Sigmoid colon (tissue), 7 donors: ENCODE data around the gene TJAP1. TPM values are rescaled to one million over a fixed set of nuclear protein-coding genes. Genes with fewer than 3 reads are reported as not detected.

Experiments used
- DNase-seq: peaks from one replicate; pipeline ENCODE4 v3.0.0-alpha.2; 2019
- H3K27ac ChIP-seq, 4 donors: fragments of 200-600 bp; sonication (generic); one replicate each; pipeline ENCODE4 v1.5.1; 2016 to 2019; ENCODE audit warnings: mild to moderate bottlenecking in 1 of 4
- H3K27me3 ChIP-seq, 3 donors: fragments of 200-600 bp; sonication (generic); one replicate each; pipeline ENCODE4 v1.5.1; 2019; ENCODE audit warnings: mild to moderate bottlenecking in 1 of 3
- H3K36me3 ChIP-seq, 4 donors: fragments of 200-600 bp; sonication (generic); one replicate each; pipeline ENCODE4 v1.5.1; 2016 to 2019
- H3K4me1 ChIP-seq, 4 donors: fragments of 200-600 bp; sonication (generic); one replicate each; pipeline ENCODE4 v1.5.1; 2017 to 2019
- H3K4me3 ChIP-seq, 4 donors: fragments of 200-600 bp; sonication (generic); one replicate each; pipeline ENCODE4 v1.5.1; 2017 to 2019; ENCODE audit warnings: mild to moderate bottlenecking in 2 of 4, moderate library complexity in 1 of 4
- H3K9me3 ChIP-seq, 4 donors: fragments of 200-600 bp in 3 of 4; sonication (generic) in 3 of 4; one replicate each; pipeline versions ENCODE4 v1.5.1 to v1.6.1; 2013 to 2019
- EP300 ChIP-seq, 4 donors: sonication (generic); formaldehyde crosslinking; IDR thresholded peaks; one replicate each; pipeline ENCODE4 v1.6.1; 2017; ENCODE audit warnings: antibody characterized with exemption in 4 of 4
- POLR2A ChIP-seq, 2 donors: fragments of 450-650 bp; IDR thresholded peaks; one replicate each; pipeline ENCODE4 v1.6.1; 2016; ENCODE audit warnings: antibody characterized with exemption in 2 of 2, mild to moderate bottlenecking in 2 of 2, moderate library complexity in 2 of 2
- POLR2AphosphoS5 ChIP-seq, 4 donors: sonication (generic); formaldehyde crosslinking; IDR thresholded peaks; one replicate each; pipeline ENCODE4 v1.6.1; 2017; ENCODE audit warnings: antibody characterized with exemption in 4 of 4
- WGBS, 2 donors: extraction: QIAGEN DNeasy Blood & Tissue Kit; methylation state at CpG; one replicate each; pipeline ENCODE4 v1.1.7; 2013; 5-methylcytosine and 5-hydroxymethylcytosine counted together
- intact Hi-C: fragments of 100-400 bp; cut with DNase I; formaldehyde crosslinking; loops from one replicate; pipeline ENCODE4 v1.15.1; 2023
- polyA plus RNA-seq, 3 donors: library from polyadenylated mRNA; stranded (reverse); fragments of 200-250 nt; gene quantifications; one replicate each; pipeline ENCODE4 v1.2.3, GENCODE V29; 2013
- total RNA-seq, 4 donors: library from RNA; depleted of rRNA; stranded (reverse); fragments of >200 nt; gene quantifications; one replicate each; pipeline ENCODE4 v1.1.0, GENCODE V29; 2016
- TF ChIP-seq, protein P1 (sequence below), 4 experiments: fragments of 450-650 bp in 3 of 4; fragments of 200-600 bp in 1 of 4; IDR thresholded peaks; one replicate each; pipeline ENCODE4 v1.5.1; 2016 to 2019; ENCODE audit warnings: antibody characterized with exemption in 4 of 4, mild to moderate bottlenecking in 3 of 4, moderate library complexity in 2 of 4
- donor health status: healthy with polysubstance abuse.
- donor health status: Bipolar disorder and iron deficiency.
- donor health status: healthy.

The TJAP1 gene
- total and polyA plus RNA-seq, 7 donors = 3.0 to 27.1 (median 20.0) TPM

DNA sequence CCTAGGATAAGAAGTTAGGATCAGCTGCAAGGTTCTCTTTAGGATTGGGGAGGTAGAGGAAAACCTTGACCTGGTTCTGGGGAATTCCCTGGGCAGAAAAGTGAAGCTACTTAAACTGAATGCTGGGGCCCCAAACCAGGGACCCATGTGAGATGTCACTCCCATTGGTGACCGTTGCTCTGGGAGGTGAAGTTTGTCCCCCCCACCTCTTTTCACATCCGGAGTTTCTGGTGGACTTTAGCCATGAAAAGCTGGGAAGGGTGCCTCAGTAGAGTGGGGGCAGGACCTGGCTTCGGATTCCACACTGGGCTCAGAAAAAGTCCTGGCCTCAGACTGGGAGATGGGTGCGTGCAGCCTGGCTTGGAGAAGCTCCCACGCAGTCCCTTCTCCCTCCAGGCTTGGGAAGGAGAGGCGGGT, 13.2 kb downstream of the TJAP1 start:
- WGBS, 2 donors = 75 to 81% methylated on average over 6 of the region's 6 CpGs
- intact Hi-C loops = no loop called here
- no peak overlapping the region for H3K27ac ChIP-seq

DNA sequence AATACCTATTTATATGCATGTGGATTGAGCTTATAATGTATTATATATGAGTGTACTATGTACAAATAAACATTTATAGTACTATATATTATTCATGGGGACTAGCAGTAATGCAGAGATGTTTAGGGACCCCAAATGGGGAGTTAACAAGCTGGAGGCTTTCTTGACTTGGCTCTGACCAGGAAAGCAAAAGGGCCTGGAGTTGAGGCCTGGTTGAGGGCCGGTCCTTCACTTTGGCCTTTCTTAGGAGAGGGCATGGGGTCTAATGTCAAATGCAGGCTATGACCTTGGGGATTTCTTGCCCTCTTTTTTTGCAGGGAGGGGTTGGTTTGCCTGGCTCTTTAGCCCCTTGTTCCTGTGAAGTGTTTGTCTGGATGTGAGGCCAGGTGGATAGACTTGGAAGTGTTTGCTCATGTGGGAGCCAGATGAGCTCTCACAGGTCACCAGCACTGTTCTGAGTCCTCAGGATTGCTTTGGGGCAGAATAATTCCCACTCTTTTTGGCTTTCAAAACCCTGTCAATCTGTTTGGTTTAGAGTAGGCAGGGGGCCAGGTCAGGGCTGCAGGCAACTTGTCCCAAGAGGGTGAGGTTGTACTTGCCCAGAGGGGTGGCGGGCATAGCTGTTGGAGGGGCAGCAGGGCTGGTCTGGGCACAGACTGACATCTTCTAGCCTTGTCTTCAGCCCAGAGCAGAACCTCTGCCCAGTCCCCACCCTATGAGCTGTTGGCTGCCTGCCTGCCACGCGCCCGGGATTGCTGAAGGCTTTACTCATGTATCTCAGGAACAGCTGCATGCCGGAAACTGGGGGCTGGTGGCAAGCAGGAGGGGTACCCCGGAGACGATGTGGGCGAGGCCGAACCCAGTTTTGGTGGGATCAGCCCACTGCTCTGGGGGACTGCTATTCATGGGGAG, 14.6 kb downstream of the TJAP1 start:
- WGBS, 2 donors = 22 to 56% methylated on average over 10 of the region's 10 CpGs
- H3K4me1 ChIP-seq = peaks cover 0 to 59% (median 49%) of the 10 kb centered on the region in 4 donors
- no peaks in the 10 kb centered on the region for H3K27me3 ChIP-seq
- no peaks in the 10 kb centered on the region for H3K9me3 ChIP-seq
- no peak for TF ChIP-seq POLR2A (IDR thresholded peaks at IDR 0.05)
- peak in 1 of 4 donors; percentile 12 for TF ChIP-seq POLR2AphosphoS5 (IDR thresholded peaks at IDR 0.05)
- peak overlapping the region; percentile 57 to 72 (median 68) for H3K27ac ChIP-seq
- intact Hi-C loops = no loop called here
- peak; percentile 88 for DNase-seq
- no peak overlapping the region for H3K4me3 ChIP-seq
- H3K36me3 ChIP-seq = peaks cover 0 to 5% (median 0%) of the 10 kb centered on the region in 4 donors

More for the DNA sequence above, 13.2 kb downstream of the TJAP1 start:
- TF ChIP-seq, protein P1, sequence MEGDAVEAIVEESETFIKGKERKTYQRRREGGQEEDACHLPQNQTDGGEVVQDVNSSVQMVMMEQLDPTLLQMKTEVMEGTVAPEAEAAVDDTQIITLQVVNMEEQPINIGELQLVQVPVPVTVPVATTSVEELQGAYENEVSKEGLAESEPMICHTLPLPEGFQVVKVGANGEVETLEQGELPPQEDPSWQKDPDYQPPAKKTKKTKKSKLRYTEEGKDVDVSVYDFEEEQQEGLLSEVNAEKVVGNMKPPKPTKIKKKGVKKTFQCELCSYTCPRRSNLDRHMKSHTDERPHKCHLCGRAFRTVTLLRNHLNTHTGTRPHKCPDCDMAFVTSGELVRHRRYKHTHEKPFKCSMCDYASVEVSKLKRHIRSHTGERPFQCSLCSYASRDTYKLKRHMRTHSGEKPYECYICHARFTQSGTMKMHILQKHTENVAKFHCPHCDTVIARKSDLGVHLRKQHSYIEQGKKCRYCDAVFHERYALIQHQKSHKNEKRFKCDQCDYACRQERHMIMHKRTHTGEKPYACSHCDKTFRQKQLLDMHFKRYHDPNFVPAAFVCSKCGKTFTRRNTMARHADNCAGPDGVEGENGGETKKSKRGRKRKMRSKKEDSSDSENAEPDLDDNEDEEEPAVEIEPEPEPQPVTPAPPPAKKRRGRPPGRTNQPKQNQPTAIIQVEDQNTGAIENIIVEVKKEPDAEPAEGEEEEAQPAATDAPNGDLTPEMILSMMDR (IDR thresholded peaks at IDR 0.05) = no peak
- no peak for TF ChIP-seq EP300 (IDR thresholded peaks at IDR 0.05)
- TF ChIP-seq POLR2A (IDR thresholded peaks at IDR 0.05) = no peak
- TF ChIP-seq POLR2AphosphoS5 (IDR thresholded peaks at IDR 0.05) = no peak
- no peak overlapping the region for H3K4me3 ChIP-seq
- DNase-seq = no peak
- no peaks in the 10 kb centered on the region for H3K9me3 ChIP-seq
- H3K27me3 ChIP-seq = no peaks in the 10 kb centered on the region
- peaks cover 0 to 10% (median 0%) of the 10 kb centered on the region in 4 donors for H3K36me3 ChIP-seq
- H3K4me1 ChIP-seq = peaks cover 0 to 45% (median 34%) of the 10 kb centered on the region in 4 donors

DNA sequence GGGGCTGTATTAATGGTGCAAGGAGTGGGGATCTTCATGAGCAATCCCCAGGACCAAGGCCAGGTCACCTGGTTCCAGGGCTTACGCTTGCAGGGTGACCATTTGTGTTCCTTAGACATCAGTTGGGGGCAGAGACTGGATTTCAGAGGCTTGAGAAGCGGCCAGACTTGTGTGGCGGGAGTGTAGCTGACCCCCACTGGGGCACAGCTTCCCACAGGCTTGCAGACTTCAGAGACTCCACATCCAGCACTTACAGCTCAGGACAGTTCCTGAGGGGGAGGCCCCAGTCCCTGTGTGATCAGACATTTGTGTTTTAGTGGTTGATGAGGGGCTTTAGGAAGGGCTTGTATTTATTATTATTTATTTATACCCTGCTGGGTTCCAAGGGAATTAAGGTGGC, 15.3 kb downstream of the TJAP1 start:
- no peaks in the 10 kb centered on the region for H3K27me3 ChIP-seq
- H3K36me3 ChIP-seq = peaks cover 0 to 6% (median 0%) of the 10 kb centered on the region in 4 donors
- no peak for TF ChIP-seq POLR2A (IDR thresholded peaks at IDR 0.05)
- TF ChIP-seq, protein P1 (IDR thresholded peaks at IDR 0.05) = no peak
- no peak for TF ChIP-seq EP300 (IDR thresholded peaks at IDR 0.05)
- no peak for TF ChIP-seq POLR2AphosphoS5 (IDR thresholded peaks at IDR 0.05)
- H3K4me1 ChIP-seq = peaks cover 0 to 65% (median 52%) of the 10 kb centered on the region in 4 donors
- no peaks in the 10 kb centered on the region for H3K9me3 ChIP-seq
- DNase-seq = no peak
- peak overlapping the region; percentile 57 to 72 (median 68) for H3K27ac ChIP-seq
- no peak overlapping the region for H3K4me3 ChIP-seq
- WGBS, 2 donors = 77 to 78% methylated on average over 3 of the region's 3 CpGs
- intact Hi-C loops = no loop called here

DNA sequence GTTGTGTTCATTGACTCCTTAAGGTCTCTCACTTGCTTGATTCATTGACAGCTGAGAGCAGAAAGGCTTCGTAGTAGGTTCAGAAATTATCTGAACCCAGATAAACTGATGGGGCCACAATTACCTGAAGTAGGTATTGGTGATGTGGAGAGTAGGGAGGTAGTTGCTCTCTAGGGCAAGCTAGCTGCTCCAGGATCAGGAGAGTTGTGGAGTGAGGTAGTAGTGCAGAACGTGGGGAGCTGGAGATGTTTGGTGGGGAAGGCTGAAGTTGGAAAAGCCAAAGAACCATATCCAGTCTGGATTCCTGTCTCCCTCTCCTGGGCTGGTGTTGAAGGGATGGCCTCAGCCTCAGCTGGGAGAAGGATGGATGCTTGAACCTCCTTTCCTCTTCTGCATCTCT, 15.9 kb downstream of the TJAP1 start:
- 91 to 92% methylated on average over 2 of the region's 2 CpGs for WGBS, 2 donors
- TF ChIP-seq EP300 (IDR thresholded peaks at IDR 0.05) = no peak
- TF ChIP-seq, protein P1 (IDR thresholded peaks at IDR 0.05) = no peak
- no peak for TF ChIP-seq POLR2AphosphoS5 (IDR thresholded peaks at IDR 0.05)
- TF ChIP-seq POLR2A (IDR thresholded peaks at IDR 0.05) = no peak
- Histone ChIP-seq H3K9me3 (no peaks in the 10 kb centered on the region), H3K4me3 (no peak overlapping the region), H3K27ac (peak overlapping the region in 2 of 4 donors; percentile 68 to 72), H3K36me3 (peaks cover 2 to 12% (median 2%) of the 10 kb centered on the region in 4 donors), H3K4me1 (peaks cover 0 to 65% (median 52%) of the 10 kb centered on the region in 4 donors), H3K27me3 (no peaks in the 10 kb centered on the region)
- intact Hi-C loops = no loop called here
- no peak for DNase-seq

DNA sequence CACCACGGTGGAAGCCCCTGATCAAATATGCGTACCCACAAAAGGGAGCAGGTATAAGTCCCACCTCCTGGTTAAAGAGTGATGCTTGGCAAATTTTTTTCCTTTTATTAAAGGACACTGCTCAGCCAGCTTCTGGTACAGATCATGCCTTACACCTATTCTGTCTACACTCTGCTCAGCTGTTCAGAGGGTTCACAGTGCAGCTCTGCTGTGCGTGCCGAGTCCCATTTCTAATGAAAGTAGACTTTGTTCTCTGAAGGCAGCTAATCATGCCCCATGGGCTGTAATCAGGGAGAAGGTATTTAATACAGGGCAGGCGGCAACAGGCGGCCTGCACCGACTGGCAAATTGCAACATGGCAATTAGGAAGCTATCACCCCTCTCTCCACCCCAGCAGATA, 16.5 kb downstream of the TJAP1 start:
- DNase-seq = no peak
- Histone ChIP-seq H3K36me3 (peaks cover 6 to 18% (median 8%) of the 10 kb centered on the region in 4 donors), H3K9me3 (no peaks in the 10 kb centered on the region), H3K4me1 (peaks cover 0 to 62% (median 51%) of the 10 kb centered on the region in 4 donors), H3K4me3 (no peak overlapping the region), H3K27me3 (no peaks in the 10 kb centered on the region), H3K27ac (no peak overlapping the region)
- no peak for TF ChIP-seq EP300 (IDR thresholded peaks at IDR 0.05)
- no peak for TF ChIP-seq POLR2A (IDR thresholded peaks at IDR 0.05)
- TF ChIP-seq, protein P1 (IDR thresholded peaks at IDR 0.05) = no peak
- TF ChIP-seq POLR2AphosphoS5 (IDR thresholded peaks at IDR 0.05) = no peak
- WGBS, 2 donors = 92% methylated on average over 7 of the region's 7 CpGs
- intact Hi-C loops = no loop called here
